Endothelial cell of umbilical vein (primary cell): ENCODE measurements around the gene WDR11.

Experiments used
- CTCF ChIP-seq, 2 donors: IDR thresholded peaks; 1 replicate in 1 of 2; 2 replicates in 1 of 2; pipeline ENCODE4 v1.5.1; 2011; ENCODE audit warnings: low read length in 2 of 2, mild to moderate bottlenecking in 2 of 2, moderate library complexity in 2 of 2, control low read depth in 1 of 2, inconsistent platforms in 1 of 2, low read depth in 1 of 2; ENCODE audit not compliant: insufficient read depth in 1 of 2; ENCODE audit errors: extremely low read depth in 1 of 2
- JUN ChIP-seq: IDR thresholded peaks from 2 replicates; pipeline ENCODE4 v1.6.1; 2011; ENCODE audit warnings: borderline replicate concordance, low read depth; ENCODE audit not compliant: insufficient read length, insufficient read depth
- POLR2A ChIP-seq: IDR thresholded peaks from 2 replicates; pipeline ENCODE4 v1.6.1; 2012; ENCODE audit warnings: low read depth, mild to moderate bottlenecking, control low read depth, low read length
- POLR2AphosphoS5 ChIP-seq: IDR thresholded peaks from 2 replicates; pipeline ENCODE4 v1.6.1; 2012; ENCODE audit warnings: low read depth, mild to moderate bottlenecking, control low read depth, low read length, moderate library complexity; ENCODE audit not compliant: insufficient read depth

GRCh38 chr10:120861178-120861855 lies 10.2 kb downstream of the WDR11 start:
- TF ChIP-seq POLR2A (no peak), CTCF (IDR thresholded peaks at IDR 0.05; ENCODE audit: extremely low read depth in 1 of 2, insufficient read depth in 1 of 2, low read depth in 1 of 2, low read length in 2 of 2) (no peak), POLR2AphosphoS5 (no peak), JUN (no peak)
